Measurements from ENCODE around the gene EEA1. TPM values are rescaled to one million over a fixed set of nuclear protein-coding genes. Genes with fewer than 3 reads are reported as not detected.

The EEA1 gene
- total and polyA plus RNA-seq, 11 donors = 5.1 to 45.5 (median 28.5) TPM

GRCh38 chr12:92721130-92721529 is 208.0 kb downstream of the EEA1 start:
- H3K27ac ChIP-seq = no peak overlapping the region
- WGBS, 4 donors = 64 to 71% (median 70%) methylated on average over 6 to 8 of the region's 8 CpGs
- TF ChIP-seq CTCF (IDR thresholded peaks at IDR 0.05) = no peak
- no peak for TF ChIP-seq POLR2A (IDR thresholded peaks at IDR 0.05)

More at GRCh38 chr12:92721130-92721529, 208.0 kb downstream of the EEA1 start:
- Histone ChIP-seq H3K4me1 (no peaks in the 10 kb centered on the region), H3K27me3 (no peaks in the 10 kb centered on the region), H3K4me3 (no peak overlapping the region), H3K36me3 (no peaks in the 10 kb centered on the region), H3K9me3 (peaks cover 0 to 15% (median 3%) of the 10 kb centered on the region in 12 donors)
- DNase-seq = no peak
- intact Hi-C loops (cut with DNase I) = no loop called here
- no peak for ATAC-seq

Other genes with a start within 250 kb of the EEA1 start
- gene PLEKHG7, start 226.3 kb downstream of the EEA1 start, total RNA-seq = under 1 TPM in 1 of 9 donors, not detected in 8; 0.08 TPM
- gene PLEKHG7, start 226.3 kb downstream of the EEA1 start, polyA plus RNA-seq = not detected